Natural killer cell (primary cell): ENCODE results near the gene C11orf91. TPM values are rescaled to one million over a fixed set of nuclear protein-coding genes. Genes with fewer than 3 reads are reported as not detected.
A peak's percentile ranks its signal among the peaks of the same experiment; 100 is the strongest.

Source experiments
- ATAC-seq, 3 donors: fragments of 150-1000 bp in 2 of 3; fragments of 200-7000 bp in 1 of 3; cut with Tn5 transposase; 1 replicate in 1 of 3; 2 replicates in 2 of 3; pipeline ENCODE4 v1.10.0; 2021; ENCODE audit warnings: mild to moderate bottlenecking in 2 of 3, moderate library complexity in 2 of 3
- DNase-seq, 2 donors: peaks; one replicate each; pipeline versions ENCODE4 v3.0.0 to v3.0.0-alpha.2; 2013 to 2021; ENCODE audit warnings: mixed read lengths in 1 of 2
- H3K27ac ChIP-seq: one replicate; pipeline ENCODE4 v1.5.1; 2013; ENCODE audit warnings: mild to moderate bottlenecking, low read length
- H3K27me3 ChIP-seq: one replicate; pipeline ENCODE4 v1.6.1; 2013; ENCODE audit warnings: low read length; ENCODE audit not compliant: control insufficient read depth, insufficient read depth
- H3K36me3 ChIP-seq: one replicate; pipeline ENCODE4 v1.6.1; 2013; ENCODE audit warnings: low read length; ENCODE audit not compliant: control insufficient read depth, insufficient read depth
- H3K4me1 ChIP-seq: one replicate; pipeline ENCODE4 v1.6.1; 2013; ENCODE audit warnings: low read length; ENCODE audit not compliant: control insufficient read depth, insufficient read depth
- H3K4me3 ChIP-seq: one replicate; pipeline ENCODE4 v1.5.1; 2013; ENCODE audit warnings: low read length
- H3K9me3 ChIP-seq: one replicate; pipeline ENCODE4 v1.6.1; 2013; ENCODE audit warnings: low read length; ENCODE audit not compliant: control insufficient read depth, insufficient read depth
- H3K27ac Mint-ChIP-seq, 2 donors: one replicate each; pipeline ENCODE4 v1.8.0; 2022; ENCODE audit warnings: mild to moderate bottlenecking in 2 of 2, mixed read lengths in 2 of 2, moderate library complexity in 1 of 2
- H3K27me3 Mint-ChIP-seq, 2 donors: one replicate each; pipeline ENCODE4 v1.8.0; 2022; ENCODE audit warnings: low read depth in 2 of 2, mixed read lengths in 2 of 2
- H3K36me3 Mint-ChIP-seq: one replicate; pipeline ENCODE4 v1.8.0; 2022; ENCODE audit warnings: mixed read lengths
- H3K4me1 Mint-ChIP-seq, 2 donors: one replicate each; pipeline ENCODE4 v1.8.0; 2022; ENCODE audit warnings: mixed read lengths in 2 of 2
- H3K4me3 Mint-ChIP-seq: one replicate; pipeline ENCODE4 v1.8.0; 2022; ENCODE audit warnings: mild to moderate bottlenecking, moderate library complexity, mixed read lengths
- H3K9me3 Mint-ChIP-seq, 2 donors: one replicate each; pipeline ENCODE4 v1.8.0; 2022; ENCODE audit warnings: mixed read lengths in 2 of 2
- CTCF ChIP-seq: fragments of 200-600 bp; IDR thresholded peaks from one replicate; pipeline ENCODE4 v1.8.0; 2022; ENCODE audit warnings: antibody characterized with exemption
- WGBS: methylation state at CpG from one replicate; pipeline ENCODE4 v1.1.7; 2013; ENCODE audit warnings: missing lambda C conversion rate; ENCODE audit not compliant: insufficient coverage; 5-methylcytosine and 5-hydroxymethylcytosine counted together
- intact Hi-C: fragments of 100-400 bp; cut with micrococcal nuclease; formaldehyde crosslinking; loops from one replicate; pipeline ENCODE4 v1.14.2; 2022
- total RNA-seq, 4 donors: library from RNA; stranded (reverse); fragments of 120-200 nt in 1 of 4; gene quantifications; one replicate each; pipeline versions ENCODE4 v1.2.3 to v1.2.4, GENCODE V29; 2013 to 2022

The C11orf91 gene
- total RNA-seq, 3 donors from 2014 or later (not counting 1 experiment from before 2014, with no cell fraction given) = not detected

GRCh38 chr11:33722590-33723234 is 22.1 kb upstream of the C11orf91 start:
- no peak overlapping the region for H3K4me3 ChIP-seq
- H3K27ac ChIP-seq = no peak overlapping the region
- H3K4me3 Mint-ChIP-seq = no peak overlapping the region
- H3K27ac Mint-ChIP-seq = peak overlapping the region in 1 of 2 donors; percentile 70
- DNase-seq (no peak), ATAC-seq (peak; percentile 28 to 59 (median 57))
- H3K36me3 ChIP-seq = no peaks in the 10 kb centered on the region
- H3K27me3 Mint-ChIP-seq = no peaks in the 10 kb centered on the region
- no peaks in the 10 kb centered on the region for H3K27me3 ChIP-seq
- H3K9me3 Mint-ChIP-seq = no peaks in the 10 kb centered on the region
- H3K4me1 ChIP-seq = peaks cover 18% of the 10 kb centered on the region
- no peaks in the 10 kb centered on the region for H3K9me3 ChIP-seq
- peaks cover 21 to 37% of the 10 kb centered on the region in 2 donors for H3K4me1 Mint-ChIP-seq
- H3K36me3 Mint-ChIP-seq = no peaks in the 10 kb centered on the region
- no peak for TF ChIP-seq CTCF
- intact Hi-C loops = no loop called here
- WGBS = 63% methylated on average over 1 of the region's 2 CpGs

- peak overlapping the region in 1 of 2 donors; percentile 70 for H3K27ac Mint-ChIP-seq
- intact Hi-C loops = no loop called here
- H3K4me3 Mint-ChIP-seq = no peak overlapping the region
- Histone ChIP-seq H3K4me1 (peaks cover 18% of the 10 kb centered on the region), H3K27me3 (no peaks in the 10 kb centered on the region), H3K36me3 (peaks cover under 1% of the 10 kb centered on the region), H3K27ac (no peak overlapping the region), H3K4me3 (no peak overlapping the region), H3K9me3 (no peaks in the 10 kb centered on the region)
- H3K36me3 Mint-ChIP-seq = no peaks in the 10 kb centered on the region
- no peaks in the 10 kb centered on the region for H3K9me3 Mint-ChIP-seq
- ATAC-seq = no peak
- no peak for TF ChIP-seq CTCF
- H3K4me1 Mint-ChIP-seq = peaks cover 21 to 37% of the 10 kb centered on the region in 2 donors
- DNase-seq = no peak
- 93% methylated on average over 5 of the region's 5 CpGs for WGBS
- no peaks in the 10 kb centered on the region for H3K27me3 Mint-ChIP-seq
These were observed 21.4 kb upstream of the C11orf91 start for GRCh38 chr11:33721984-33722383.

DNA sequence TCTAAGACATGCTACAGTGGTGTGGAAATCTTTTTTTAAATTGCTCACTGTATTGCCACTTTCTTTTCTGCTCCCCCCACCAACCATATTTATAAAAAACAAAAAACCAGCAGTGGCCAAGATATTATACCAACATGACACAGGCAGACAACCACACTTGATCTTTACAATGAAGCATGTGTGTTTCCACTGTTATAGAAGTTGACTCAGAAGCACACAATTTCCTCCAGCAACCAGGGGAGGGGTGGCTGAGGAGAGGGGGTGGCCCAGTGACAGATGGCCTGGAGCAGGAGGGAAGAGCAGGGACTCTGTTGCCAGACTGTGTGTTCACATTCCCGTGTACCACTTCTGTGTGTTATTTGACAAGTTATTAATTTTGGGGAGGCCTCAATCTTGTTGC is 20.8 kb upstream of the C11orf91 start:
- H3K36me3 Mint-ChIP-seq = no peaks in the 10 kb centered on the region
- no peak overlapping the region for H3K4me3 Mint-ChIP-seq
- no peak for TF ChIP-seq CTCF
- DNase-seq (no peak), ATAC-seq (no peak)
- H3K9me3 Mint-ChIP-seq = no peaks in the 10 kb centered on the region
- intact Hi-C loops = no loop called here
- Histone ChIP-seq H3K27me3 (no peaks in the 10 kb centered on the region), H3K27ac (no peak overlapping the region), H3K9me3 (no peaks in the 10 kb centered on the region), H3K36me3 (peaks cover 3% of the 10 kb centered on the region), H3K4me3 (no peak overlapping the region), H3K4me1 (peaks cover 18% of the 10 kb centered on the region)
- H3K27ac Mint-ChIP-seq = peak overlapping the region in 1 of 2 donors; percentile 70
- no peaks in the 10 kb centered on the region for H3K27me3 Mint-ChIP-seq
- H3K4me1 Mint-ChIP-seq = peaks cover 21 to 37% of the 10 kb centered on the region in 2 donors
- WGBS = no CpG with 5 or more reads among the region's 1 CpG

DNA sequence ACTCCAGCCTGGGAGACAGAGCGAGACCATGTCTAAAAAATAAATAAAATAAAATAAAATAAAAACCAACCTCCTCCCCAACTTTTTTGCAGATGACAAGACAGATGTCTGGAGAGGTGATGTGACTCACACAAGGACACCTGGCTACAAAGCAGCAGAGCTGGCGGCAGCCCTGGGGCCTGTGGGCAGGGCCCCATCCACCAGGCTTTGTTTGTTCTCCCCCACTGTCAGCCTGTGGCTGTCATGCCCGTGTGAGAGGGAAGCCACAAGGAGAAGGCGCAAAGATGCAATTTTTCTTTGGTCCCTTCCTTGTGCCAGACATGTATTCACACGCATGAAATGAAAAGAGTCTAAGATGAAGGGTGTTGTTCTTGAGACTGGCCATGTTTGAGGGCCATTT is 19.0 kb upstream of the C11orf91 start:
- no peak overlapping the region for H3K27ac Mint-ChIP-seq
- WGBS = 60% methylated on average over 4 of the region's 5 CpGs
- no peaks in the 10 kb centered on the region for H3K9me3 Mint-ChIP-seq
- DNase-seq = no peak
- H3K4me3 Mint-ChIP-seq = no peak overlapping the region
- H3K36me3 Mint-ChIP-seq = no peaks in the 10 kb centered on the region
- no peak for ATAC-seq
- H3K27me3 ChIP-seq = no peaks in the 10 kb centered on the region
- no peaks in the 10 kb centered on the region for H3K9me3 ChIP-seq
- H3K27me3 Mint-ChIP-seq = no peaks in the 10 kb centered on the region
- intact Hi-C loops = no loop called here
- H3K4me1 Mint-ChIP-seq = peaks cover 18 to 34% of the 10 kb centered on the region in 2 donors
- no peak for TF ChIP-seq CTCF
- no peak overlapping the region for H3K4me3 ChIP-seq
- peaks cover 17% of the 10 kb centered on the region for H3K4me1 ChIP-seq
- H3K36me3 ChIP-seq = peaks cover 3% of the 10 kb centered on the region
- H3K27ac ChIP-seq = no peak overlapping the region
